IPS DF 6.9 (cell line): ENCODE results near the gene PTPRG.

Source experiments
- DNase-seq: peaks from one replicate; pipeline ENCODE4 v3.0.0-alpha.2; 2013; ENCODE audit warnings: low read depth, low spot score
- H3K27ac ChIP-seq: one replicate; pipeline ENCODE4 v1.5.1; 2013; ENCODE audit warnings: low read length, control low read depth
- H3K27me3 ChIP-seq: 2 replicates; pipeline ENCODE4 v1.6.1; 2013; ENCODE audit warnings: mild to moderate bottlenecking, low read length; ENCODE audit not compliant: control insufficient read depth, insufficient read depth
- H3K36me3 ChIP-seq: 2 replicates; pipeline ENCODE4 v1.6.1; 2013; ENCODE audit warnings: low read length; ENCODE audit not compliant: control insufficient read depth, insufficient read depth
- H3K4me1 ChIP-seq: 2 replicates; pipeline ENCODE4 v1.6.1; 2013; ENCODE audit warnings: low read length; ENCODE audit not compliant: control insufficient read depth, insufficient read depth
- H3K4me3 ChIP-seq: 2 replicates; pipeline ENCODE4 v1.5.1; 2013; ENCODE audit warnings: mild to moderate bottlenecking, low read length
- H3K9me3 ChIP-seq: 2 replicates; pipeline ENCODE4 v1.6.1; 2013; ENCODE audit warnings: low read length, inconsistent platforms; ENCODE audit not compliant: control insufficient read depth, insufficient read depth
- WGBS: extraction: QIAGEN DNeasy Blood & Tissue Kit; methylation state at CpG from one replicate; pipeline ENCODE4 v1.1.7; 2013; ENCODE audit warnings: mixed read lengths, missing lambda C conversion rate; ENCODE audit not compliant: insufficient read length, insufficient coverage; 5-methylcytosine and 5-hydroxymethylcytosine counted together

The PTPRG gene

GRCh38 chr3:62007036-62007435, 445.7 kb downstream of the PTPRG start:
- no peak overlapping the region for H3K4me3 ChIP-seq
- no peaks in the 10 kb centered on the region for H3K9me3 ChIP-seq
- no peak for DNase-seq
- H3K36me3 ChIP-seq, result no peaks in the 10 kb centered on the region; the same call in none of the 2 replicates
- no CpG with 5 or more reads among the region's 3 CpGs for WGBS
- no peaks in the 10 kb centered on the region for H3K27me3 ChIP-seq
- no peak overlapping the region for H3K27ac ChIP-seq
- H3K4me1 ChIP-seq, result no peaks in the 10 kb centered on the region

- WGBS, result no CpG with 5 or more reads among the region's 9 CpGs
Measured at GRCh38 chr3:62010989-62011388, 449.6 kb downstream of the PTPRG start.

GRCh38 chr3:62011666-62012065, 450.3 kb downstream of the PTPRG start:
- Histone ChIP-seq H3K27ac (no peak overlapping the region), H3K9me3 (no peaks in the 10 kb centered on the region), H3K4me3 (no peak overlapping the region), H3K27me3 (no peaks in the 10 kb centered on the region), H3K4me1 (no peaks in the 10 kb centered on the region), H3K36me3 (no peaks in the 10 kb centered on the region; the same call in none of the 2 replicates)
- no peak for DNase-seq
- no CpG with 5 or more reads among the region's 5 CpGs for WGBS

More at GRCh38 chr3:62010989-62011388, 449.6 kb downstream of the PTPRG start:
- Histone ChIP-seq H3K4me1 (no peaks in the 10 kb centered on the region), H3K27me3 (no peaks in the 10 kb centered on the region), H3K36me3 (no peaks in the 10 kb centered on the region; the same call in none of the 2 replicates), H3K27ac (no peak overlapping the region), H3K9me3 (no peaks in the 10 kb centered on the region), H3K4me3 (no peak overlapping the region)
- DNase-seq, result no peak

- Histone ChIP-seq H3K27me3 (no peaks in the 10 kb centered on the region), H3K4me3 (no peak overlapping the region), H3K36me3 (no peaks in the 10 kb centered on the region; the same call in none of the 2 replicates), H3K9me3 (no peaks in the 10 kb centered on the region), H3K4me1 (no peaks in the 10 kb centered on the region), H3K27ac (no peak overlapping the region)
- DNase-seq, result no peak
- no CpG with 5 or more reads among the region's 7 CpGs for WGBS
Measured at GRCh38 chr3:62013951-62014350, 452.6 kb downstream of the PTPRG start.

- Histone ChIP-seq H3K4me1 (no peaks in the 10 kb centered on the region), H3K9me3 (no peaks in the 10 kb centered on the region), H3K4me3 (no peak overlapping the region), H3K27ac (no peak overlapping the region), H3K36me3 (no peaks in the 10 kb centered on the region), H3K27me3 (no peaks in the 10 kb centered on the region)
- DNase-seq, result no peak
- WGBS, result no CpG with 5 or more reads among the region's 3 CpGs
Measured at GRCh38 chr3:62015111-62015510, 453.7 kb downstream of the PTPRG start.

GRCh38 chr3:62019906-62020305, 458.5 kb downstream of the PTPRG start:
- no peaks in the 10 kb centered on the region for H3K4me1 ChIP-seq
- WGBS, result no CpG with 5 or more reads among the region's 1 CpG
- H3K9me3 ChIP-seq, result no peaks in the 10 kb centered on the region
- H3K4me3 ChIP-seq, result no peak overlapping the region
- DNase-seq, result no peak
- H3K27me3 ChIP-seq, result no peaks in the 10 kb centered on the region
- no peak overlapping the region for H3K27ac ChIP-seq
- H3K36me3 ChIP-seq, result no peaks in the 10 kb centered on the region

- no CpG with 5 or more reads among the region's 2 CpGs for WGBS
- H3K36me3 ChIP-seq, result no peaks in the 10 kb centered on the region
- H3K27me3 ChIP-seq, result no peaks in the 10 kb centered on the region
- no peaks in the 10 kb centered on the region for H3K4me1 ChIP-seq
- no peak for DNase-seq
- no peak overlapping the region for H3K27ac ChIP-seq
- no peak overlapping the region for H3K4me3 ChIP-seq
- no peaks in the 10 kb centered on the region for H3K9me3 ChIP-seq
Measured at GRCh38 chr3:62020706-62021105, 459.3 kb downstream of the PTPRG start.

GRCh38 chr3:62022312-62022711, 460.9 kb downstream of the PTPRG start:
- Histone ChIP-seq H3K27ac (no peak overlapping the region), H3K27me3 (no peaks in the 10 kb centered on the region), H3K9me3 (no peaks in the 10 kb centered on the region), H3K36me3 (no peaks in the 10 kb centered on the region), H3K4me1 (no peaks in the 10 kb centered on the region), H3K4me3 (no peak overlapping the region)
- whole genome bisulfite sequencing, result no CpG with 5 or more reads among the region's 4 CpGs
- DNase-seq, result no peak

GRCh38 chr3:62024882-62025281, 463.5 kb downstream of the PTPRG start:
- Histone ChIP-seq H3K9me3 (no peaks in the 10 kb centered on the region), H3K4me1 (no peaks in the 10 kb centered on the region), H3K36me3 (no peaks in the 10 kb centered on the region), H3K27ac (no peak overlapping the region), H3K4me3 (no peak overlapping the region), H3K27me3 (no peaks in the 10 kb centered on the region)
- no peak for DNase-seq
- no CpG with 5 or more reads among the region's 3 CpGs for WGBS

- Histone ChIP-seq H3K9me3 (no peaks in the 10 kb centered on the region), H3K27ac (no peak overlapping the region), H3K36me3 (no peaks in the 10 kb centered on the region), H3K4me3 (no peak overlapping the region), H3K4me1 (no peaks in the 10 kb centered on the region), H3K27me3 (no peaks in the 10 kb centered on the region)
- no CpG with 5 or more reads among the region's 1 CpG for WGBS
- DNase-seq, result no peak
Measured at GRCh38 chr3:62025913-62026312, 464.5 kb downstream of the PTPRG start.

- Histone ChIP-seq H3K9me3 (no peaks in the 10 kb centered on the region), H3K27ac (no peak overlapping the region), H3K27me3 (no peaks in the 10 kb centered on the region), H3K4me3 (no peak overlapping the region), H3K36me3 (no peaks in the 10 kb centered on the region), H3K4me1 (no peaks in the 10 kb centered on the region)
- no peak for DNase-seq
- WGBS, result no CpG with 5 or more reads among the region's 4 CpGs
Measured at GRCh38 chr3:62027241-62027640, 465.9 kb downstream of the PTPRG start.
